Measurements from ENCODE around the gene VSNL1. TPM values are rescaled to one million over a fixed set of nuclear protein-coding genes. Genes with fewer than 3 reads are reported as not detected.
"Not testable (repeated sequence)": the region's sequence is repeated elsewhere in the genome, so short reads cannot be mapped to it uniquely, and the experiment has no call there.

VSNL1 gene
- total RNA-seq, 1 donor from 2014 or later, result 0.13 TPM

GRCh38 chr2:17547737-17548136, 7.2 kb downstream of the VSNL1 start:
- no peak for DNase-seq (ENCODE audit: low read depth)
- Histone ChIP-seq H3K27me3 (ENCODE audit: control insufficient read depth, insufficient read depth, low read length) (peaks cover under 1% of the 10 kb centered on the region), H3K4me3 (ENCODE audit: low read depth, low read length) (no peak overlapping the region), H3K36me3 (ENCODE audit: control insufficient read depth, insufficient read depth, low read length) (no peaks in the 10 kb centered on the region)
- no peak for TF ChIP-seq CTCF (IDR thresholded peaks at IDR 0.05; ENCODE audit: insufficient read depth, low read length, poor library complexity, severe bottlenecking)

GRCh38 chr2:17550907-17551306, 10.4 kb downstream of the VSNL1 start:
- no peak for DNase-seq (ENCODE audit: low read depth)
- Histone ChIP-seq H3K4me3 (ENCODE audit: low read depth, low read length) (no peak overlapping the region), H3K36me3 (ENCODE audit: control insufficient read depth, insufficient read depth, low read length) (no peaks in the 10 kb centered on the region), H3K27me3 (ENCODE audit: control insufficient read depth, insufficient read depth, low read length) (no peaks in the 10 kb centered on the region)
- TF ChIP-seq CTCF (IDR thresholded peaks at IDR 0.05; ENCODE audit: insufficient read depth, low read length, poor library complexity, severe bottlenecking), result no peak

- no peaks in the 10 kb centered on the region for H3K36me3 ChIP-seq (ENCODE audit: control insufficient read depth, insufficient read depth, low read length)
- TF ChIP-seq CTCF (IDR thresholded peaks at IDR 0.05; ENCODE audit: insufficient read depth, low read length, poor library complexity, severe bottlenecking), result no peak
These were observed 14.7 kb downstream of the VSNL1 start for GRCh38 chr2:17555150-17555549.

GRCh38 chr2:17557596-17557995, 17.1 kb downstream of the VSNL1 start:
- no peak for DNase-seq (ENCODE audit: low read depth)
- Histone ChIP-seq H3K27me3 (ENCODE audit: control insufficient read depth, insufficient read depth, low read length) (no peaks in the 10 kb centered on the region), H3K36me3 (ENCODE audit: control insufficient read depth, insufficient read depth, low read length) (no peaks in the 10 kb centered on the region), H3K4me3 (ENCODE audit: low read depth, low read length) (no peak overlapping the region)
- no peak for TF ChIP-seq CTCF (IDR thresholded peaks at IDR 0.05; ENCODE audit: insufficient read depth, low read length, poor library complexity, severe bottlenecking)

More at GRCh38 chr2:17555150-17555549, 14.7 kb downstream of the VSNL1 start:
- H3K27me3 ChIP-seq (ENCODE audit: control insufficient read depth, insufficient read depth, low read length), result no peaks in the 10 kb centered on the region
- no peak for DNase-seq (ENCODE audit: low read depth)
- no peak overlapping the region for H3K4me3 ChIP-seq (ENCODE audit: low read depth, low read length)

- no peak overlapping the region for H3K4me3 ChIP-seq (ENCODE audit: low read depth, low read length)
- no peaks in the 10 kb centered on the region for H3K27me3 ChIP-seq (ENCODE audit: control insufficient read depth, insufficient read depth, low read length)
- no peaks in the 10 kb centered on the region for H3K36me3 ChIP-seq (ENCODE audit: control insufficient read depth, insufficient read depth, low read length)
- TF ChIP-seq CTCF (IDR thresholded peaks at IDR 0.05; ENCODE audit: insufficient read depth, low read length, poor library complexity, severe bottlenecking), result no peak
- no peak for DNase-seq (ENCODE audit: low read depth)
These were observed 17.6 kb downstream of the VSNL1 start for GRCh38 chr2:17558053-17558452.

GRCh38 chr2:17558878-17559277, 18.4 kb downstream of the VSNL1 start:
- no peak for TF ChIP-seq CTCF (IDR thresholded peaks at IDR 0.05; ENCODE audit: insufficient read depth, low read length, poor library complexity, severe bottlenecking)
- no peaks in the 10 kb centered on the region for H3K36me3 ChIP-seq (ENCODE audit: control insufficient read depth, insufficient read depth, low read length)
- DNase-seq (ENCODE audit: low read depth), result no peak
- H3K27me3 ChIP-seq (ENCODE audit: control insufficient read depth, insufficient read depth, low read length), result no peaks in the 10 kb centered on the region
- no peak overlapping the region for H3K4me3 ChIP-seq (ENCODE audit: low read depth, low read length)

- H3K36me3 ChIP-seq (ENCODE audit: control insufficient read depth, insufficient read depth, low read length); DNase-seq (ENCODE audit: low read depth); H3K4me3 ChIP-seq (ENCODE audit: low read depth, low read length); H3K27me3 ChIP-seq (ENCODE audit: control insufficient read depth, insufficient read depth, low read length): not testable (repeated sequence)
These were observed 25.2 kb downstream of the VSNL1 start for GRCh38 chr2:17565726-17566125.
